Tibial nerve (tissue), 4 donors: ENCODE measurements around the gene GNG7. TPM values are rescaled to one million over a fixed set of nuclear protein-coding genes. Genes with fewer than 3 reads are reported as not detected.

Experiments used
- DNase-seq, 2 donors: peaks; one replicate each; pipeline ENCODE4 v3.0.0-alpha.2; 2019; ENCODE audit warnings: low spot score in 2 of 2
- H3K27ac ChIP-seq, 4 donors: fragments of 200-600 bp; sonication (generic) in 3 of 4; one replicate each; pipeline ENCODE4 v1.5.1; 2017 to 2019; ENCODE audit warnings: mild to moderate bottlenecking in 1 of 4
- H3K27me3 ChIP-seq, 2 donors: fragments of 200-600 bp; sonication (generic) in 1 of 2; one replicate each; pipeline versions ENCODE4 v1.5.1 to v1.6.0; 2017 to 2019
- H3K36me3 ChIP-seq, 3 donors: fragments of 200-600 bp; sonication (generic); one replicate each; pipeline ENCODE4 v1.5.1; 2018 to 2019
- H3K4me1 ChIP-seq, 4 donors: fragments of 200-600 bp; sonication (generic) in 3 of 4; one replicate each; pipeline ENCODE4 v1.5.1; 2017 to 2019
- H3K4me3 ChIP-seq, 4 donors: fragments of 200-600 bp; sonication (generic) in 3 of 4; one replicate each; pipeline ENCODE4 v1.5.1; 2017 to 2019; ENCODE audit warnings: mild to moderate bottlenecking in 1 of 4, moderate library complexity in 1 of 4
- H3K9me3 ChIP-seq, 4 donors: fragments of 200-600 bp; sonication (generic) in 3 of 4; one replicate each; pipeline ENCODE4 v1.5.1; 2017 to 2019
- EP300 ChIP-seq, 2 donors: sonication (generic); formaldehyde crosslinking; IDR thresholded peaks; one replicate each; pipeline ENCODE4 v1.6.1; 2017; ENCODE audit warnings: antibody characterized with exemption in 2 of 2, mild to moderate bottlenecking in 1 of 2
- POLR2A ChIP-seq, 2 donors: fragments of 450-650 bp; IDR thresholded peaks; one replicate each; pipeline ENCODE4 v1.6.1; 2017; ENCODE audit warnings: antibody characterized with exemption in 2 of 2, mild to moderate bottlenecking in 2 of 2, moderate library complexity in 2 of 2
- WGBS, 2 donors: methylation state at CpG; one replicate each; pipeline ENCODE4 v1.1.5; 2018; 5-methylcytosine and 5-hydroxymethylcytosine counted together
- total RNA-seq, 4 donors: library from RNA; depleted of rRNA; stranded (reverse); fragments of >200 nt; gene quantifications; one replicate each; pipeline ENCODE4 v1.1.0, GENCODE V29; 2016
- TF ChIP-seq, protein P1 (sequence below), 5 experiments: fragments of 200-600 bp in 3 of 5; fragments of 450-650 bp in 2 of 5; sonication (generic) in 3 of 5; IDR thresholded peaks; one replicate each; pipeline ENCODE4 v1.5.1; 2016 to 2019; ENCODE audit warnings: antibody characterized with exemption in 5 of 5, mild to moderate bottlenecking in 3 of 5, moderate library complexity in 2 of 5

GNG7 gene
- 1 to 10 TPM; 2.6 to 5.3 (median 3.5) TPM for total RNA-seq

GRCh38 chr19:2702170-2703076, at the start of gene GNG7:
TSS of gene GNG7 (minus strand) at chr19:2702694. CDS start at chr19:2520688, 182,006 bp downstream.
- Histone ChIP-seq H3K36me3 (no peaks in the 10 kb centered on the region), H3K27ac (peak within 1 kb of the TSS; percentile 28 to 83 (median 70)), H3K9me3 (no peaks in the 10 kb centered on the region), H3K27me3 (peaks cover 0 to 22% of the 10 kb centered on the region in 2 donors), H3K4me3 (peak within 1 kb of the TSS; percentile 33 to 71 (median 52)), H3K4me1 (peaks cover 0 to 23% (median 3%) of the 10 kb centered on the region in 4 donors)
- DNase-seq: peak; percentile 84
- 3 to 4% methylated on average over 44 to 46 of the region's 77 CpGs for WGBS, 2 donors
- TF ChIP-seq, protein P1, sequence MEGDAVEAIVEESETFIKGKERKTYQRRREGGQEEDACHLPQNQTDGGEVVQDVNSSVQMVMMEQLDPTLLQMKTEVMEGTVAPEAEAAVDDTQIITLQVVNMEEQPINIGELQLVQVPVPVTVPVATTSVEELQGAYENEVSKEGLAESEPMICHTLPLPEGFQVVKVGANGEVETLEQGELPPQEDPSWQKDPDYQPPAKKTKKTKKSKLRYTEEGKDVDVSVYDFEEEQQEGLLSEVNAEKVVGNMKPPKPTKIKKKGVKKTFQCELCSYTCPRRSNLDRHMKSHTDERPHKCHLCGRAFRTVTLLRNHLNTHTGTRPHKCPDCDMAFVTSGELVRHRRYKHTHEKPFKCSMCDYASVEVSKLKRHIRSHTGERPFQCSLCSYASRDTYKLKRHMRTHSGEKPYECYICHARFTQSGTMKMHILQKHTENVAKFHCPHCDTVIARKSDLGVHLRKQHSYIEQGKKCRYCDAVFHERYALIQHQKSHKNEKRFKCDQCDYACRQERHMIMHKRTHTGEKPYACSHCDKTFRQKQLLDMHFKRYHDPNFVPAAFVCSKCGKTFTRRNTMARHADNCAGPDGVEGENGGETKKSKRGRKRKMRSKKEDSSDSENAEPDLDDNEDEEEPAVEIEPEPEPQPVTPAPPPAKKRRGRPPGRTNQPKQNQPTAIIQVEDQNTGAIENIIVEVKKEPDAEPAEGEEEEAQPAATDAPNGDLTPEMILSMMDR (IDR thresholded peaks at IDR 0.05): no peak
- peak in 1 of 2 donors; percentile 72 for TF ChIP-seq POLR2A (IDR thresholded peaks at IDR 0.05)
- no peak for TF ChIP-seq EP300 (IDR thresholded peaks at IDR 0.05)

- Histone ChIP-seq H3K27me3 (no peaks in the 10 kb centered on the region), H3K4me1 (peaks cover 0 to 7% (median 0%) of the 10 kb centered on the region in 4 donors), H3K36me3 (peaks cover 0 to 38% (median 0%) of the 10 kb centered on the region in 3 donors), H3K9me3 (no peaks in the 10 kb centered on the region), H3K4me3 (no peak overlapping the region), H3K27ac (no peak overlapping the region)
- TF ChIP-seq, protein P1 (IDR thresholded peaks at IDR 0.05): no peak
- no peak for TF ChIP-seq POLR2A (IDR thresholded peaks at IDR 0.05)
- TF ChIP-seq EP300 (IDR thresholded peaks at IDR 0.05): no peak
- 90 to 94% methylated on average over 14 to 21 of the region's 21 CpGs for WGBS, 2 donors
- DNase-seq: no peak
These were observed 48.9 kb upstream of the GNG7 start for GRCh38 chr19:2751438-2751830.

GRCh38 chr19:2750808-2751437, 48.4 kb upstream of the GNG7 start:
- Histone ChIP-seq H3K27me3 (no peaks in the 10 kb centered on the region), H3K36me3 (peaks cover 0 to 33% (median 0%) of the 10 kb centered on the region in 3 donors), H3K27ac (no peak overlapping the region), H3K4me1 (peaks cover 0 to 7% (median 0%) of the 10 kb centered on the region in 4 donors), H3K9me3 (no peaks in the 10 kb centered on the region), H3K4me3 (no peak overlapping the region)
- WGBS, 2 donors: 71 to 75% methylated on average over 17 of the region's 17 CpGs
- TF ChIP-seq EP300 (IDR thresholded peaks at IDR 0.05) (no peak), POLR2A (IDR thresholded peaks at IDR 0.05) (no peak)
- TF ChIP-seq, protein P1 (IDR thresholded peaks at IDR 0.05): no peak
- DNase-seq: no peak

DNA sequence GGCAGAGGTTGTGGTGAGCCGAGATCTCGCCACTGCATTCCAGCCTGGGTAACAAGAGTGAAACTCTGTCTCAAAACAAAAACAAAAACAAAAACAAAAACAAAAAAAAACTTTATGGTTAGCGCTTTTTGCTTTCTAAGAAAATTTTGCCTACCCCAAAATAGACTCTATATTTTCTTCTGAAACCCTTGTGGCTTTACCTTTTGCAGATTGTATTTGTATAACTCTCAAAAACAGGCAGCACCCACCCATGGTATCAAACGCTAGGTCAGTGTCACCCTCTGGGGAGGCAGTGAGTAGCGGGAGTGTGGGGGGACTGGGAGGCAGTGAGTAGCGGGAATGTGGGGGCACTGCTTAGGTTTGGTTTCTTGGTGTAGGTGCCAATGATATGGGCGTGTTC, 44.9 kb upstream of the GNG7 start:
- no peak for DNase-seq
- Histone ChIP-seq H3K4me3 (no peak overlapping the region), H3K27ac (no peak overlapping the region), H3K36me3 (no peaks in the 10 kb centered on the region), H3K9me3 (no peaks in the 10 kb centered on the region), H3K27me3 (no peaks in the 10 kb centered on the region), H3K4me1 (peaks cover 0 to 7% (median 0%) of the 10 kb centered on the region in 4 donors)
- TF ChIP-seq, protein P1 (IDR thresholded peaks at IDR 0.05): no peak
- TF ChIP-seq POLR2A (IDR thresholded peaks at IDR 0.05) (no peak), EP300 (IDR thresholded peaks at IDR 0.05) (no peak)
- WGBS, 2 donors: 76 to 84% methylated on average over 7 of the region's 7 CpGs

GRCh38 chr19:2744113-2744512, 41.6 kb upstream of the GNG7 start:
- Histone ChIP-seq H3K4me3 (no peak overlapping the region), H3K9me3 (no peaks in the 10 kb centered on the region), H3K27ac (no peak overlapping the region), H3K4me1 (peaks cover 0 to 12% (median 1%) of the 10 kb centered on the region in 4 donors), H3K27me3 (peaks cover 0 to 5% of the 10 kb centered on the region in 2 donors), H3K36me3 (no peaks in the 10 kb centered on the region)
- 37 to 48% methylated on average over 4 of the region's 4 CpGs for WGBS, 2 donors
- DNase-seq: no peak
- TF ChIP-seq POLR2A (IDR thresholded peaks at IDR 0.05): no peak
- TF ChIP-seq, protein P1 (IDR thresholded peaks at IDR 0.05): no peak
- no peak for TF ChIP-seq EP300 (IDR thresholded peaks at IDR 0.05)
